MM.1S (cell line): ENCODE results near the gene MAP4K3.

Source experiments
- CTCF ChIP-seq: fragments of 300-600 bp; sonication (generic); IDR thresholded peaks from 2 replicates; pipeline ENCODE4 v1.5.1; 2016; ENCODE audit warnings: antibody characterized with exemption, low read length, mixed read lengths
- EZH2 ChIP-seq: fragments of 300-600 bp; sonication (generic); optimal IDR thresholded peaks from 2 replicates; pipeline ENCODE3; 2017; ENCODE audit warnings: low read depth, mild to moderate bottlenecking, antibody characterized with exemption, low read length, mixed read lengths

GRCh38 chr2:39419282-39420223 lies 17.5 kb downstream of the MAP4K3 start:
- no peak for TF ChIP-seq CTCF
- TF ChIP-seq EZH2, result no peak
